HG03520 (cell line): ENCODE results near the gene USP7.
A peak's percentile ranks its signal among the peaks of the same experiment; 100 is the strongest.

Source experiments
- ATAC-seq: cut with Tn5 transposase; IDR thresholded peaks from one replicate; pipeline ENCODE4 v1.9.1; 2021; ENCODE audit warnings: mild to moderate bottlenecking, moderate library complexity; ENCODE audit not compliant: unreplicated experiment

Gene USP7

GRCh38 chr16:8953064-8953463, 10.6 kb downstream of the USP7 start:
- no peak for ATAC-seq

GRCh38 chr16:8952281-8952751, 11.4 kb downstream of the USP7 start:
- no peak for ATAC-seq

GRCh38 chr16:8951447-8952280, 12.0 kb downstream of the USP7 start:
- no peak for ATAC-seq

- ATAC-seq = no peak
Observed at GRCh38 chr16:8950580-8951077, 13.1 kb downstream of the USP7 start.

- ATAC-seq = no peak
Observed at GRCh38 chr16:8949536-8950418, 13.9 kb downstream of the USP7 start.

GRCh38 chr16:8948831-8949230, 14.9 kb downstream of the USP7 start:
- ATAC-seq = no peak

GRCh38 chr16:8948069-8948593, 15.6 kb downstream of the USP7 start:
- ATAC-seq = no peak

GRCh38 chr16:8946544-8946943, 17.2 kb downstream of the USP7 start:
- ATAC-seq = no peak

GRCh38 chr16:8945626-8946296, 17.9 kb downstream of the USP7 start:
- ATAC-seq = no peak

GRCh38 chr16:8943966-8944759, 19.5 kb downstream of the USP7 start:
- ATAC-seq = peak; percentile 60

- no peak for ATAC-seq
Observed at GRCh38 chr16:8943001-8943763, 20.5 kb downstream of the USP7 start.

GRCh38 chr16:8941718-8942344, 21.9 kb downstream of the USP7 start:
- no peak for ATAC-seq

- no peak for ATAC-seq
Observed at GRCh38 chr16:8937803-8938202, 25.9 kb downstream of the USP7 start.

- ATAC-seq = peak; percentile 86
Observed at GRCh38 chr16:8936421-8936820, 27.3 kb downstream of the USP7 start.

GRCh38 chr16:8935989-8936388, 27.7 kb downstream of the USP7 start:
- peak; percentile 19 for ATAC-seq

GRCh38 chr16:8934601-8935000, 29.1 kb downstream of the USP7 start:
- ATAC-seq = no peak

GRCh38 chr16:8931859-8932258, 31.8 kb downstream of the USP7 start:
- ATAC-seq = no peak

- ATAC-seq = peak; percentile 48
Observed at GRCh38 chr16:8929086-8929748, 34.5 kb downstream of the USP7 start.
